ENCODE measurements around the gene HOXB4.

DNA sequence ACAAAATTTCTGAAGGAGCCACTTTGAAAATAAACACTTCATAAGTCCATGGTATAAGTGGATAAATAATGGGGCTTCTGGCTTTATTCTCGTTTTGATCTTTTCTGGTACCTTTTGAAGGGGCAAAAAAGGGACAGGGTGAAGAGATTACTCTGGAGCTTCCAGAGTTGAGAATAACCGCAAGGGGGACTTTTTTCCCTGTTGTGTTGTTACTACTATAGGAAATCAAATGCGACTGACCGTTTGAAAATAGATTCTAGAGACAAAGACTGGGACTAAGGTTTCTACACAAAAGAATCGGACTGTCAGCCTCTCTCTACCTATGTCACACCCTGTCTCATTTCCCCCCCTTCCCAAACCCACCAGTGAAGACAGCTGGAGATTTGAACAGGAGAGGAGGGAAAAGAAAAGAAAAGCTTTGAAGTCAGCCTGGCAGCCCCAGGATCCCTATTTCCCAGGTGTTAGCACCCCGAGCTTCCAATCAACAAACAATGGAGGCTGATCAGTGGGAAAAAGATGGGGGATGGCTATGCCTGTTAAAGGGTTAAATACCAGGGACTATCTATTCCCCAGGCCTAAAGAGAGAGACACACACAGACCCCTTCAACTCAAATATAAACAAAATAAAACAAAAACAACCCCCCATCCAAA, 8.4 kb downstream of the HOXB4 start:
- TF ChIP-seq, protein P1, sequence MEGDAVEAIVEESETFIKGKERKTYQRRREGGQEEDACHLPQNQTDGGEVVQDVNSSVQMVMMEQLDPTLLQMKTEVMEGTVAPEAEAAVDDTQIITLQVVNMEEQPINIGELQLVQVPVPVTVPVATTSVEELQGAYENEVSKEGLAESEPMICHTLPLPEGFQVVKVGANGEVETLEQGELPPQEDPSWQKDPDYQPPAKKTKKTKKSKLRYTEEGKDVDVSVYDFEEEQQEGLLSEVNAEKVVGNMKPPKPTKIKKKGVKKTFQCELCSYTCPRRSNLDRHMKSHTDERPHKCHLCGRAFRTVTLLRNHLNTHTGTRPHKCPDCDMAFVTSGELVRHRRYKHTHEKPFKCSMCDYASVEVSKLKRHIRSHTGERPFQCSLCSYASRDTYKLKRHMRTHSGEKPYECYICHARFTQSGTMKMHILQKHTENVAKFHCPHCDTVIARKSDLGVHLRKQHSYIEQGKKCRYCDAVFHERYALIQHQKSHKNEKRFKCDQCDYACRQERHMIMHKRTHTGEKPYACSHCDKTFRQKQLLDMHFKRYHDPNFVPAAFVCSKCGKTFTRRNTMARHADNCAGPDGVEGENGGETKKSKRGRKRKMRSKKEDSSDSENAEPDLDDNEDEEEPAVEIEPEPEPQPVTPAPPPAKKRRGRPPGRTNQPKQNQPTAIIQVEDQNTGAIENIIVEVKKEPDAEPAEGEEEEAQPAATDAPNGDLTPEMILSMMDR (conservative IDR thresholded peaks at IDR 0.05; ENCODE audit: low read depth, low read length): no peak
- TF ChIP-seq EZH2 (IDR thresholded peaks at IDR 0.05; ENCODE audit: borderline replicate concordance, low read depth, low read length, poor library complexity, severe bottlenecking): no peak

All from A673 (cell line).